ENCODE data around the gene ZNF235.
A peak's percentile ranks its signal among the peaks of the same experiment; 100 is the strongest.

The ZNF235 gene

GRCh38 chr19:44306283-44306682 is 1.5 kb upstream of the ZNF235 start (continued):
- TF ChIP-seq PATZ1 (CRISPR knock-in tag; IDR thresholded peaks at IDR 0.05; ENCODE audit: borderline replicate concordance) = no peak
- TF ChIP-seq SNAI2 (CRISPR knock-in tag; IDR thresholded peaks at IDR 0.05) = no peak
- no peak for TF ChIP-seq ARNTL (CRISPR knock-in tag; IDR thresholded peaks at IDR 0.05; ENCODE audit: borderline replicate concordance, low read depth)
- no peak for TF ChIP-seq ZFP30 (CRISPR knock-in tag; IDR thresholded peaks at IDR 0.05)
- no peak for TF ChIP-seq ZNF8 (CRISPR knock-in tag; IDR thresholded peaks at IDR 0.05)
- TF ChIP-seq CREB5 (CRISPR knock-in tag; IDR thresholded peaks at IDR 0.05; ENCODE audit: low read depth) = no peak

GRCh38 chr19:44305457-44305856 is 632 bp upstream of the ZNF235 start:
- ATAC-seq = no peak
- TF ChIP-seq ARNTL (CRISPR knock-in tag; IDR thresholded peaks at IDR 0.05; ENCODE audit: borderline replicate concordance, low read depth) = no peak
- TF ChIP-seq PPARA (CRISPR knock-in tag; IDR thresholded peaks at IDR 0.05; ENCODE audit: borderline replicate concordance) = no peak
- TF ChIP-seq RARB (CRISPR knock-in tag; IDR thresholded peaks at IDR 0.05) = no peak
- TF ChIP-seq ZC3H10 (CRISPR knock-in tag; IDR thresholded peaks at IDR 0.05) = no peak
- TF ChIP-seq ISL1 (CRISPR knock-in tag; IDR thresholded peaks at IDR 0.05) = no peak
- TF ChIP-seq CSDC2 (CRISPR knock-in tag; IDR thresholded peaks at IDR 0.05) = no peak
- no peak for TF ChIP-seq ZFP30 (CRISPR knock-in tag; IDR thresholded peaks at IDR 0.05)
- TF ChIP-seq ESRRG (CRISPR knock-in tag; IDR thresholded peaks at IDR 0.05) = no peak
- no peak for TF ChIP-seq TOX (CRISPR knock-in tag; IDR thresholded peaks at IDR 0.05; ENCODE audit: borderline replicate concordance)
- TF ChIP-seq TCF4 (CRISPR knock-in tag; IDR thresholded peaks at IDR 0.05; ENCODE audit: borderline replicate concordance) = no peak
- TF ChIP-seq GLIS3 (CRISPR knock-in tag; IDR thresholded peaks at IDR 0.05) = no peak

GRCh38 chr19:44303976-44304568 is 753 bp downstream of the ZNF235 start:
- peak; percentile 66 for ATAC-seq

GRCh38 chr19:44303320-44303719 is 1.5 kb downstream of the ZNF235 start:
- TF ChIP-seq ZFP3 (CRISPR knock-in tag; IDR thresholded peaks at IDR 0.05) (no peak), ESRRG (CRISPR knock-in tag; IDR thresholded peaks at IDR 0.05) (no peak), POU6F1 (CRISPR knock-in tag; IDR thresholded peaks at IDR 0.05; ENCODE audit: borderline replicate concordance, low read depth) (no peak), ZNF565 (CRISPR knock-in tag; conservative IDR thresholded peaks at IDR 0.05; ENCODE audit: low read depth) (no peak), ZC3H10 (CRISPR knock-in tag; IDR thresholded peaks at IDR 0.05) (no peak), OSR1 (CRISPR knock-in tag; IDR thresholded peaks at IDR 0.05) (no peak), CSDC2 (CRISPR knock-in tag; IDR thresholded peaks at IDR 0.05) (no peak), PATZ1 (CRISPR knock-in tag; IDR thresholded peaks at IDR 0.05; ENCODE audit: borderline replicate concordance) (no peak), RARB (CRISPR knock-in tag; IDR thresholded peaks at IDR 0.05) (no peak), ZFP30 (CRISPR knock-in tag; IDR thresholded peaks at IDR 0.05) (no peak)
- no peak for ATAC-seq

More at GRCh38 chr19:44303976-44304568, 753 bp downstream of the ZNF235 start:
- TF ChIP-seq TCF4 (CRISPR knock-in tag; IDR thresholded peaks at IDR 0.05; ENCODE audit: borderline replicate concordance) (peak; percentile 44; the same call in 1 of the 2 replicates), ARNTL (CRISPR knock-in tag; IDR thresholded peaks at IDR 0.05; ENCODE audit: borderline replicate concordance, low read depth) (no peak)

GRCh38 chr19:44284968-44285367 is 19.9 kb downstream of the ZNF235 start:
- ATAC-seq = no peak
- no peak for TF ChIP-seq ZFP3 (CRISPR knock-in tag; IDR thresholded peaks at IDR 0.05)
- TF ChIP-seq ESRRG (CRISPR knock-in tag; IDR thresholded peaks at IDR 0.05) = no peak

Data from SK-N-SH treated with all-trans-retinoic acid at 6 μM for 48 hours (cell line).